ENCODE data around the gene LPP.

The LPP gene

GRCh38 chr3:188272481-188273372, 118.8 kb downstream of the LPP start:
- DNase-seq (ENCODE audit: low read depth): no peak

- no peak for DNase-seq (ENCODE audit: low read depth)
These were observed 120.4 kb downstream of the LPP start for GRCh38 chr3:188274249-188274915.

- DNase-seq (ENCODE audit: low read depth): no peak
These were observed 122.4 kb downstream of the LPP start for GRCh38 chr3:188276375-188276774.

GRCh38 chr3:188278717-188279324, 124.9 kb downstream of the LPP start:
- no peak for DNase-seq (ENCODE audit: low read depth)

DNA sequence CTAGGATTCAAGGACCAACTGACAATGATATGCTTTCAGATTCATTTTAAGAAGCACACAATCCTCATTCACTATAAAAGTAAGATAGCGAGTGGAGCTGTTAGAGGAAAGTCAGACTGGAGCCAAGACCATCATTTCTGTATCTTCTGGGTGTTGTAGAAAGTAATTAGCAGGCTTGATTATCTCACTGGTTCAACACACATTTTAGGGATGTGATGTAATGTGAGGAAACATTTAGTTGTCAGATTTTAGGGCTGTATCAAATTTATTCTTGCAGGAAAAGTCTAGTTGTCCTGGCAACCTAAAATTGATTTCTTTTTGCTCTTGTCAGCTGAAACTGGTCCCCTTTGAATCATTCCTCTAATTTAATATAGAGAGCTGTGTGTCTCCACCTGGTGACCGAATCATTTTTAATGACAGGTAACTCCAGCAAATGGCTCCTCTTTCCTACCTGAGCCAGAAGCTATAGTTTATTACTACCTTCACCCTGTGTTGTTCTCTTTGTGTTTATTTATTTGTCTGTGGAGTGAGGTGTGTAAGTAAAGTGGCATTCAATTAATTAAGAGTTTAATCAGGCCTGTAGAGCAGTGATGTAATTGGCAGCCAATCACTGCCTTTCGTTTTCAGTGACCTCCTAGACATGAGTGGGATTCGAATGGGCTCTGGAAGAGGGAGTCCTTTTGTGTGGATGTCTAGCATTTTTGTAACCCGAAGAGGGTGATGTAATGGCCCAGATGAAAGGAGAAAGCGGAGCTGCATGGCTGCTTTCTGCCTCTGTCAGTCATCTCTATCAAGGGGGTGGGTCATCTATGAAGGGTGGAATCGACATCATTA, 125.8 kb downstream of the LPP start:
- DNase-seq (ENCODE audit: low read depth): no peak

DNA sequence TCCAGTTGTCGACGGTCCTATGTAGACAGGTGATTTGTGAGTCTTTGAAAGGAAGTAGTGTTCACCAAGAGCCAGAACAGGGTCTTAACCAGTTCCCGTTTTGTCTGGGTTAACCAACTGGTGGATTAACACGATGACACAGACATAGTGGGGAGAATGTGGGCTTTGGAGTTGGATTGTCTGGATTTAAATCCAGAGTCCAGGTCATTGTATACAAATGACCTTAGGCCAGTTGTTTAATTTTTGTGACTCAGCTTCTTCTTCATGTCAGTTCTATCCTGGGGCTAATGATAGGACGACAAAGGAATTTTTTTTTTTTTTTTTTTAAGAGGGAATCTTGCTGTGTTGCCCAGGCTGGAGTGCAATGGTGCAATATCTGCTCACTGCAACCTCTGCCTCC, 126.7 kb downstream of the LPP start:
- no peak for DNase-seq (ENCODE audit: low read depth)

DNA sequence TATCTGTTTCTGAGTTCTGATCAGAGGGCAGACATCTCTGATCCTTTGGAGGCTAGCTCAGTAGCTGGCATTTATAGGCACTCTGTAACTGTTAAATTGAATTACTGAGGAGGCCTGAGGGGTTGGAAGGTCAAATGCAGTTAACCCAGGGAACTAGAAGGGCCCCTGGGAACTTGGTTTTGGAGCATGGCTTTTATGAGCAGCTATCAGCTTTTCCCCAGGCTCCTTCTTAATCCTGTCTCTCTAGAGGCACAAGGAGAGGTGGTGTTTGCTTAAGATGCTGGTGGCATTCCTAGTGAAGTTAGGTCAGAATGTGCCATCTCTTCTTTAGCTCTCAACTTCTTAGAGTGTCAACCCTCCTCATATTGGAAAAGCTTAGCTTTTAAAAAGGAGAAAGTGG, 128.9 kb downstream of the LPP start:
- DNase-seq (ENCODE audit: low read depth): no peak

GRCh38 chr3:188283347-188283746, 129.4 kb downstream of the LPP start:
- DNase-seq (ENCODE audit: low read depth): no peak

GRCh38 chr3:188284455-188285212, 130.7 kb downstream of the LPP start:
- DNase-seq (ENCODE audit: low read depth): peak; percentile 55

- DNase-seq (ENCODE audit: low read depth): no peak
These were observed 132.1 kb downstream of the LPP start for GRCh38 chr3:188286087-188286513.

DNA sequence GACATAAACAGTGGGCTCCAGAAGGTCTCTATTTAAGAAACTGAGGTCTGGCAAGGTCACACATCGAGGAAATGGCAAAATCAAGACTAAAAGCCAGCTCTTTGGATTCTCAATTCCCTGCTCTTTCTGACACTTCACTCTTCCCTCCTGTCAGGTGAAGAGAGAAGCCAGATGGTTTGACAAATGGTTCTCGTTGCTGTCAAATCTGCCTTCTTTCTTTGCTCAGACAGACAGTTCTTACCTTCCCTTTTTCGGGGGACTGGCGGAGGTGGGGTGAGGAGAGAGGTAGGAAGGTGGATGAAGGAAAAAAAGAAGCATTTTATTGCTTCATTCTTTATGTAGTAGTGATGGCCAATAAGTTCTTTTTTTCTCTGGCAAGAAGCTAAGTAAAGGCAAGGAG, 133.4 kb downstream of the LPP start:
- DNase-seq (ENCODE audit: low read depth): no peak

DNA sequence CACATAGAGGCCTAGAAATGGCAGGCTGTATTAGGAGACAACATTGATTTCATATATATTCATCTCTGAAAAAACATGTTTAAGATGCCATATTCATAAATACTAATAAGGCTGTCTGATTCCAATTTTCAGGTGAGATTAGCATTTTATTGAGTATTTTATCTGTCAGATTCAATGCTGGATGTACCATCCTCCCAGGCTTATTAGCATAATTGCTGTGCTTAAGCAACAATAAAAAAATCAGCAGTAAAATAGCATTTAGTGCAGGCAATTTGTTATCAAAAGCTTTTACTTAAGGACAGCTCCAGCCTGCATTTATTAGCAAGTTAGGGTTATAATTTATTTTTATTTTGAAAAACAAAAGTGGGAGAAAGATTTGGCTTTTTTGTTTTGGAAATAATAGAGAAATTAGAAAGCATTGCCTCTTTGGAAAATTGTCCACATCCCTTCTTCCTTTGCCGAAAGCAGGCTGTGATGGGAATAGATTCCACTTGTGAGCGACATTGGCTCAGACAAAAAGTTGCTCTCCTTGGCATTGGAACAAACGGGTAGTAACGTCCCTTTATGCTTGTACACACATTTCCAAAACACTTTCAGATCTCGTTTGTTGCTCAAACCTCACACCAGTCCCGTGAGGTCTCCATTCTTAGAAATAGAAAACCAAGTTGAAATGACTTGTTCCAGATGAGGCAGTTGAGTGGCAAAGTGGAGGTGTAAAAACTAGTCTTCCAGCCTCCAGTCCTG, 134.0 kb downstream of the LPP start:
- no peak for DNase-seq (ENCODE audit: low read depth)

DNA sequence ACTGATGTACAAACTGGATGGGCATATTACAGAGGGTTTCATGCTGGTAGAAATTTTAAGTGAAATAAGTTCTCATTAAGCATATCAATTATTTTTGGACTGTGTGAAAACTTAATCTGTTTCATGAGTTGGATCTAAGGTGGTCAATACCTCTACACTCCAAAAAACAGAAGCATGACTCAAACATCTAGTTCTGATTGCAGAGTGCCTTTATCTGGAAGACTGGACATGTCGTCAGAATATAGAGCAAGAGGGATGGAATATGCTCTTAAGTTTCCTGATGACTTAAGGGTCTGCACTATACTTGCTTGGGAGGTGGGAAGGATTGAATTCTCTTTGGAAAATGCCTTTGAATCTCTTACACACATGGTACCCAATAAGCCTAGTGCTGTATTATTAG, 138.3 kb downstream of the LPP start:
- no peak for DNase-seq (ENCODE audit: low read depth)

DNA sequence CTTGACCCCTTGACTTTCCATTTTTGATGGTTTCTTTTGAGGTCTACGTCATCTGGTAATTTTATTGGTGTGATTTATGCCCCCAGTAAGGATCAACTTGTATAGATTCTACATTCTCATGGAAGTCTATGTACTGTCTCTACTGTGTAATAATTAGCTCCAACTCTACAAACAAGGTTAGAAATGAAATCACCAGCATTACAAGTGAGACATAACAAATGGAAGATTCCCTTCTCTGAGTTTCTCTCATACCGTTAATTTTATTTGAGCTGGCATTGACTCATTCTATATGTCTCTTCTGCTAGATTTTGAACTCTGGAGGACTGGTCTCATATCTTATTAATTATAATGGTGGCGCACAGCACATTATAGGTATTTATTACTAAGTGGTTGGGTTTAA, 138.9 kb downstream of the LPP start:
- DNase-seq (ENCODE audit: low read depth): no peak

- no peak for DNase-seq (ENCODE audit: low read depth)
These were observed 140.2 kb downstream of the LPP start for GRCh38 chr3:188294113-188294512.

DNA sequence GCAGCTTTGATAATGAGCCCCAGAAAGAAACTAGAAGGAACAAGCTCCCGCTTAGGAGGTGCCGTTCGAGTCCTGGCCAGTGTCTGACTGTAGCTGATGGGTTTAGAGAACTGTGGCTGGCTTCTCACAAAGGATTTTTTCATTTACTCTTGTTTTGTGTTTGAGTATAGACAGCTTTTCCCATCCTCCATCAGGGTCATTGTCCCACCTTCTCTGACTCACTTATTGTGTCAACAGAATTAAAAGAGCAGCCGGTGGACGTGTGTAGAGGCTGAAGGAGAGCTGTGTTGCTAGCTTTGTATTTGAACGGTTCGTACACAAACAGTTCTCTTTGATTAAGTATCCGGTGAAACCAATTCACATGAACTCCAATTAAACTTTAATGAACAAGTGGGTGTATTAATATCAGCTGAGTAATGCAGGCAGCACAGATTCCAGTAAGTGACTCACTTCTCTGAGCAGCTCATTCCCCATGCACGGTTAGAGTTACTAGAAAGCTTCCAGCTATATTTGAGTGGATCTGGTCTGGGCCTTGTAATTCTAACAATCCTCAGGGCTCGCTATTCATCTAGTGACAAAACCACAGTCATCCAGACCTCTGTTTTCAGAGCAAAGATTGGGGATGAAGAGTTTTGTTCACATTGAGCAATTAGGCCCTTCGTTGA, 141.0 kb downstream of the LPP start:
- DNase-seq (ENCODE audit: low read depth): no peak

- DNase-seq (ENCODE audit: low read depth): no peak
These were observed 141.9 kb downstream of the LPP start for GRCh38 chr3:188295876-188296275.

DNA sequence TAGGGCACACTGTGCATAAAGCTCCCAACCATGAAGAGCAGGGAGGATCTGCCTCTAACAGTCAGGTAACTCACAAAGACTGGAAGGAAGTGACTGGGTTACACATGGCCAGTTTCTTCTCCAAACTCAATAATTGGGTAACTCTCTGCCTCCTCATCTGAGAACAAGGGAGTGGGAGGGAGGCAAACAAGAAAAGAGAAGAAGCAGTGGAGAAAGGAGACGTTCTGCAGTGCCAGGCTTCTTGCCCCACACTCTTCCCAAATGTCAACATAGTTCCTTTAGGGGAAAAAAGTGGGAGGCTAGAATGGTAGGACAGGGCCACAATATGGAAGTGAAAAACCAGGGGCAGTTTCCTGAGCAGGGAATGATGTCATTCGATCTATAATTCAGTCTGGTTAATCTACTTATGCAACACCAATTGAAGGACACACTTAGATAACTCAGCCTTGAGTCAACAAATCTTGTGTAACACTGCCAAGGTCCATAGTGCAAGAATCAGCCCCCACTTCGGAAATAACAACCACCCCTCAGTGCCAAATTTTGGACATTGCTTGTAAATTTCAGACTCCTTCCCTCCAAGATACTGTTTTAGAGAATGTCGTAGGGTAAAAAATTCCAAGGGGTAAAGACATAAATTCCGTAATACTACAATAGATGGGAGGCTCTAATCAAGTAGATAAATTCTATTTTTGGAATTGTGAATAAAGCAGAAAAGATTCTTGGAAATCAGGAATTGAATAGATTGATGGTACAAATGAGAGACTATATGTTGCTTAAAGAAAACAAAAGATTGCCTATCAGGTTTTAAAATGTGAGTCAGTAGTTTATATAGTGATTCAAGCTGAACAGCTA, 143.0 kb downstream of the LPP start:
- no peak for DNase-seq (ENCODE audit: low read depth)

DNA sequence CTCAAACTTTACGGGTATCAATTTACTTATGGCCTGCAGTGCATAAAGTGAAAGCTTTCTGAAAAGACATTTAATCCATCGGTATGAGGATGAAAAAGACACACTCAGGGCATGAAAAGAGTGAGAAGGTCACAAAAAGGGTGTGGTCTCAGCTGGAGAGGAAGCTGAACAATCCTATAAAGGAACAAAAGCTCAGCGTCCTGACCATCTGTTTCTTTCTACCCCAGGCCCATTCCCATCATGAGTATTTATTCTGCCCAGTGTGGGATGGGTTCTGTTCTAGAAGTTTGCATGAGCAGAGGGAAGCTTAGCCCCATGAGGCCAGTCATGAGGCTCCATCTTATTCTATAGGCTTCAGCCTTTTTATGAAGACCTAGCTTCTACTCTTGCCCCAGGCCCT, 144.6 kb downstream of the LPP start:
- DNase-seq (ENCODE audit: low read depth): no peak

Measured in activated T-cell treated with anti-CD3 and anti-CD28 coated beads for 48 hours (primary cell).